Measurements from ENCODE around the gene ADK.

ADK gene

DNA sequence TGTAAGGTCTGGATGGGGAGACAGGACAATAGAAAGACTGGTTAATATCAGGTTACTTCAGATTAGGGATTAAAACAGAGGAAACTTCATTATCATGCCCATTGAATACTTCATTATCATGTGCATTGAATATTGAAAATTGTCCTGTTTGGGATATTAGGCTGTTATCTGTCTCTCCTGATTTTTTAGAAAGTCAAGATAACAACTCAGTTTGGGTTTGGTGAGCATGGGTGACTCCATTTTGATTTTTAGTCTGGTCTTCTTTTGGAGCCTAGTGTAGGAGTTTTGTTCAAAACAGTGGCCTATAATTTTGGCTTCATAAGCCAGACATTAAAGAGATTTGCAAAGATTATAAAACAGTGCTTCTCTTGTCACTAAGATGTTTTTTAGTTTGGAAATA is 95.5 kb downstream of the ADK start:
- H3K4me2 ChIP-seq (ENCODE audit: low read length) = no peak overlapping the region
- no peak overlapping the region for H2AFZ ChIP-seq (ENCODE audit: low read depth, low read length)
- H3K27me3 ChIP-seq (ENCODE audit: low read depth, low read length) = no peaks in the 10 kb centered on the region
- H3K79me2 ChIP-seq (ENCODE audit: low read length) = no peaks in the 10 kb centered on the region
- no peak for TF ChIP-seq CTCF (IDR thresholded peaks at IDR 0.05; ENCODE audit: low read depth, low read length)
- TF ChIP-seq EZH2phosphoT487 (IDR thresholded peaks at IDR 0.05; ENCODE audit: low read depth) = no peak
- H3K9me3 ChIP-seq (ENCODE audit: insufficient read depth, low read length) = no peaks in the 10 kb centered on the region
- H3K4me1 ChIP-seq (ENCODE audit: low read length) = no peaks in the 10 kb centered on the region
- H4K20me1 ChIP-seq (ENCODE audit: insufficient read depth, low read length) = no peaks in the 10 kb centered on the region
- H3K27ac ChIP-seq (ENCODE audit: low read length) = no peak overlapping the region
- H3K4me3 ChIP-seq (ENCODE audit: low read length) = no peak overlapping the region
- no peaks in the 10 kb centered on the region for H3K36me3 ChIP-seq (replicated peaks; ENCODE audit: low read depth, low read length)
- no peak overlapping the region for H3K9ac ChIP-seq (ENCODE audit: low read length)

GRCh38 chr10:74249865-74250264 is 98.8 kb downstream of the ADK start:
- H3K27ac ChIP-seq (ENCODE audit: low read length) = no peak overlapping the region
- H2AFZ ChIP-seq (ENCODE audit: low read depth, low read length) = no peak overlapping the region
- no peaks in the 10 kb centered on the region for H3K79me2 ChIP-seq (ENCODE audit: low read length)
- H3K27me3 ChIP-seq (ENCODE audit: low read depth, low read length) = no peaks in the 10 kb centered on the region
- no peaks in the 10 kb centered on the region for H3K36me3 ChIP-seq (replicated peaks; ENCODE audit: low read depth, low read length)
- H4K20me1 ChIP-seq (ENCODE audit: insufficient read depth, low read length) = no peaks in the 10 kb centered on the region
- H3K4me2 ChIP-seq (ENCODE audit: low read length) = no peak overlapping the region
- no peaks in the 10 kb centered on the region for H3K4me1 ChIP-seq (ENCODE audit: low read length)
- TF ChIP-seq CTCF (IDR thresholded peaks at IDR 0.05; ENCODE audit: low read depth, low read length) (no peak), EZH2phosphoT487 (IDR thresholded peaks at IDR 0.05; ENCODE audit: low read depth) (no peak)
- H3K4me3 ChIP-seq (ENCODE audit: low read length) = no peak overlapping the region
- no peak overlapping the region for H3K9ac ChIP-seq (ENCODE audit: low read length)
- no peaks in the 10 kb centered on the region for H3K9me3 ChIP-seq (ENCODE audit: insufficient read depth, low read length)

GRCh38 chr10:74255214-74255613 is 104.2 kb downstream of the ADK start:
- Histone ChIP-seq H3K27me3 (ENCODE audit: low read depth, low read length) (no peaks in the 10 kb centered on the region), H3K4me2 (ENCODE audit: low read length) (no peak overlapping the region), H3K4me3 (ENCODE audit: low read length) (no peak overlapping the region), H3K79me2 (ENCODE audit: low read length) (no peaks in the 10 kb centered on the region), H4K20me1 (ENCODE audit: insufficient read depth, low read length) (no peaks in the 10 kb centered on the region), H3K27ac (ENCODE audit: low read length) (no peak overlapping the region), H3K36me3 (replicated peaks; ENCODE audit: low read depth, low read length) (no peaks in the 10 kb centered on the region), H3K9me3 (ENCODE audit: insufficient read depth, low read length) (no peaks in the 10 kb centered on the region), H2AFZ (ENCODE audit: low read depth, low read length) (no peak overlapping the region), H3K4me1 (ENCODE audit: low read length) (peaks cover 5% of the 10 kb centered on the region; the same call in 1 of the 2 replicates), H3K9ac (ENCODE audit: low read length) (no peak overlapping the region)
- TF ChIP-seq EZH2phosphoT487 (IDR thresholded peaks at IDR 0.05; ENCODE audit: low read depth) = no peak
- TF ChIP-seq CTCF (IDR thresholded peaks at IDR 0.05; ENCODE audit: low read depth, low read length) = no peak

GRCh38 chr10:74255888-74256357 is 104.9 kb downstream of the ADK start:
- Histone ChIP-seq H3K4me1 (ENCODE audit: low read length) (peaks cover 5% of the 10 kb centered on the region; the same call in 1 of the 2 replicates), H3K9ac (ENCODE audit: low read length) (no peak overlapping the region), H3K79me2 (ENCODE audit: low read length) (no peaks in the 10 kb centered on the region), H2AFZ (ENCODE audit: low read depth, low read length) (no peak overlapping the region), H3K27ac (ENCODE audit: low read length) (no peak overlapping the region), H4K20me1 (ENCODE audit: insufficient read depth, low read length) (no peaks in the 10 kb centered on the region), H3K36me3 (replicated peaks; ENCODE audit: low read depth, low read length) (no peaks in the 10 kb centered on the region), H3K4me3 (ENCODE audit: low read length) (no peak overlapping the region), H3K9me3 (ENCODE audit: insufficient read depth, low read length) (no peaks in the 10 kb centered on the region), H3K4me2 (ENCODE audit: low read length) (no peak overlapping the region), H3K27me3 (ENCODE audit: low read depth, low read length) (no peaks in the 10 kb centered on the region)
- no peak for TF ChIP-seq CTCF (IDR thresholded peaks at IDR 0.05; ENCODE audit: low read depth, low read length)

Data from OCI-LY3 (cell line).